Spleen (tissue), 11 donors: ENCODE data around the gene ZNF672. TPM values are rescaled to one million over a fixed set of nuclear protein-coding genes. Genes with fewer than 3 reads are reported as not detected.

ENCODE experiments used
- DNase-seq: peaks from one replicate; pipeline ENCODE4 v3.0.0-alpha.2; 2020
- H3K27ac ChIP-seq, 8 donors: fragments of 200-600 bp; sonication (generic) in 7 of 8; 1 replicate in 4 of 8; 2 replicates in 4 of 8; pipeline versions ENCODE4 v1.5.0 to v1.8.0; 2016 to 2021; ENCODE audit warnings: inconsistent platforms in 4 of 8, mild to moderate bottlenecking in 4 of 8, moderate library complexity in 1 of 8
- H3K27me3 ChIP-seq, 7 donors: fragments of 200-600 bp; sonication (generic) in 6 of 7; replicated peaks in 1 of 7; 1 replicate in 4 of 7; 2 replicates in 3 of 7; pipeline versions ENCODE4 v1.5.0 to v1.8.0; 2016 to 2021; ENCODE audit warnings: inconsistent platforms in 3 of 7, mild to moderate bottlenecking in 1 of 7
- H3K36me3 ChIP-seq, 6 donors: fragments of 200-600 bp; sonication (generic) in 5 of 6; 1 replicate in 4 of 6; 2 replicates in 2 of 6; pipeline versions ENCODE4 v1.5.0 to v1.8.0; 2016 to 2021; ENCODE audit warnings: inconsistent platforms in 2 of 6
- H3K4me1 ChIP-seq, 6 donors: fragments of 200-600 bp; sonication (generic) in 5 of 6; 1 replicate in 3 of 6; 2 replicates in 3 of 6; pipeline versions ENCODE4 v1.5.0 to v1.8.0; 2016 to 2021; ENCODE audit warnings: inconsistent platforms in 3 of 6
- H3K4me3 ChIP-seq, 8 donors: fragments of 200-600 bp; sonication (generic) in 7 of 8; 1 replicate in 4 of 8; 2 replicates in 4 of 8; pipeline versions ENCODE4 v1.5.0 to v1.8.0; 2016 to 2021; ENCODE audit warnings: inconsistent platforms in 4 of 8, mild to moderate bottlenecking in 4 of 8, moderate library complexity in 2 of 8
- H3K9me3 ChIP-seq, 8 donors: fragments of 200-600 bp; sonication (generic) in 7 of 8; 1 replicate in 4 of 8; 2 replicates in 4 of 8; pipeline versions ENCODE4 v1.5.0 to v1.8.0; 2016 to 2021; ENCODE audit warnings: inconsistent platforms in 4 of 8
- POLR2A ChIP-seq, 3 donors: fragments of 450-650 bp; IDR thresholded peaks; one replicate each; pipeline ENCODE4 v1.5.1; 2017; ENCODE audit warnings: antibody characterized with exemption in 3 of 3, mild to moderate bottlenecking in 1 of 3
- POLR2AphosphoS5 ChIP-seq, 3 donors: sonication (generic); formaldehyde crosslinking; IDR thresholded peaks; one replicate each; pipeline ENCODE4 v1.5.1; 2017; ENCODE audit warnings: antibody characterized with exemption in 3 of 3
- WGBS, 5 donors: extraction: QIAGEN DNeasy Blood & Tissue Kit in 3 of 5; methylation state at CpG; one replicate each; pipeline versions ENCODE4 v1.1.5 to v1.1.7; 2013 to 2018; 5-methylcytosine and 5-hydroxymethylcytosine counted together
- intact Hi-C: fragments of 100-400 bp; cut with DNase I; formaldehyde crosslinking; loops from one replicate; pipeline ENCODE4 v1.15.0; 2023; ENCODE audit warnings: low total_unique reads
- polyA plus RNA-seq, 3 donors: library from polyadenylated mRNA; stranded (reverse); fragments of 200-250 nt; gene quantifications; one replicate each; pipeline ENCODE4 v1.2.1, GENCODE V29; 2013
- total RNA-seq, 7 donors: library from RNA; depleted of rRNA in 3 of 7; stranded (reverse); fragments of >200 nt in 3 of 7; fragmentation: NEBNext Ultra II Directional in 4 of 7; extraction: Animal tissue kit (Norgen Biotek cat#: 25700) in 4 of 7; gene quantifications; one replicate each; pipeline versions ENCODE4 v1.1.0 to v1.2.1, GENCODE V29; 2016 to 2021
- TF ChIP-seq, protein P1 (sequence below), 11 experiments: fragments of 200-600 bp in 7 of 11; fragments of 450-650 bp in 4 of 11; sonication (generic) in 4 of 11; IDR thresholded peaks in 8 of 11; conservative IDR thresholded peaks in 3 of 11; 1 replicate in 7 of 11; 2 replicates in 4 of 11; pipeline versions ENCODE4 v1.4.0 to v1.8.0; 2016 to 2021; ENCODE audit warnings: antibody characterized with exemption in 11 of 11, inconsistent platforms in 4 of 11, mild to moderate bottlenecking in 1 of 11
- donor health status: healthy with polysubstance abuse.
- donor health status: DM: no; HTN: no; CAD: no; lungs with moderate emphysema.
- donor health status: DM: no; HTN: no; CAD: no.
- donor health status: Bipolar disorder and iron deficiency.
- donor health status: healthy.
- donor health status: DM: no; HTN: no; CAD: no.
- donor health status: DM: yes; HTN: yes; CAD: no.

The ZNF672 gene
- total and polyA plus RNA-seq, 10 donors, result 13.2 to 43.1 (median 36.1) TPM

DNA sequence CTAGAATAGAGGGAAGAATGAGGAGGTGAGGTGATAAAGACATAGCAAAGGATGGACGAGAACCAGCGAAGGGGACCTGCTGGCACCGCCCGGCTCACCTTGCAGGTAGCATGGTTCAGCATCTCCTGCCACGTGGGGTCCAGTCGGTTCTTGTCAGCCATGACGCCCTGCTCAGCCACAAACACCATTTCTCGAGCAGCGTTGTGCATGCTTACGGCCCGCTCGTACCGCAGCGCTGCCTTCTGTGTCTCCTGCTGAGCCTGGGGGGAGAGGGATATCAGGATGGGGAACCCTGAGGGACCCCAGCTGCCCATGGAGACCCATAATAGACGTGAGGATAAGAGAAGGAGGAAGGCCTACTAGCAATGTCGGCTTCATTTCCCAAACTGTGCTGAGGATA lies 23.7 kb upstream of the ZNF672 start:
- intact Hi-C loops, result no loop called here
- Histone ChIP-seq H3K27me3 (no peaks in the 10 kb centered on the region), H3K9me3 (no peaks in the 10 kb centered on the region), H3K4me3 (no peak overlapping the region), H3K36me3 (peaks cover 7 to 84% (median 59%) of the 10 kb centered on the region in 6 donors), H3K4me1 (peaks cover 15 to 80% (median 50%) of the 10 kb centered on the region in 6 donors), H3K27ac (no peak overlapping the region)
- DNase-seq, result peak; percentile 71
- peak in 2 of 3 donors; percentile 18 to 49 for TF ChIP-seq POLR2AphosphoS5 (IDR thresholded peaks at IDR 0.05)
- no peak for TF ChIP-seq POLR2A (IDR thresholded peaks at IDR 0.05)
- TF ChIP-seq, protein P1, sequence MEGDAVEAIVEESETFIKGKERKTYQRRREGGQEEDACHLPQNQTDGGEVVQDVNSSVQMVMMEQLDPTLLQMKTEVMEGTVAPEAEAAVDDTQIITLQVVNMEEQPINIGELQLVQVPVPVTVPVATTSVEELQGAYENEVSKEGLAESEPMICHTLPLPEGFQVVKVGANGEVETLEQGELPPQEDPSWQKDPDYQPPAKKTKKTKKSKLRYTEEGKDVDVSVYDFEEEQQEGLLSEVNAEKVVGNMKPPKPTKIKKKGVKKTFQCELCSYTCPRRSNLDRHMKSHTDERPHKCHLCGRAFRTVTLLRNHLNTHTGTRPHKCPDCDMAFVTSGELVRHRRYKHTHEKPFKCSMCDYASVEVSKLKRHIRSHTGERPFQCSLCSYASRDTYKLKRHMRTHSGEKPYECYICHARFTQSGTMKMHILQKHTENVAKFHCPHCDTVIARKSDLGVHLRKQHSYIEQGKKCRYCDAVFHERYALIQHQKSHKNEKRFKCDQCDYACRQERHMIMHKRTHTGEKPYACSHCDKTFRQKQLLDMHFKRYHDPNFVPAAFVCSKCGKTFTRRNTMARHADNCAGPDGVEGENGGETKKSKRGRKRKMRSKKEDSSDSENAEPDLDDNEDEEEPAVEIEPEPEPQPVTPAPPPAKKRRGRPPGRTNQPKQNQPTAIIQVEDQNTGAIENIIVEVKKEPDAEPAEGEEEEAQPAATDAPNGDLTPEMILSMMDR (IDR thresholded peaks at IDR 0.05 in 8 of 11, conservative IDR thresholded peaks at IDR 0.05 in 3 of 11), result no peak
- WGBS, 5 donors, result 90 to 96% (median 94%) methylated on average over 16 of the region's 16 CpGs

DNA sequence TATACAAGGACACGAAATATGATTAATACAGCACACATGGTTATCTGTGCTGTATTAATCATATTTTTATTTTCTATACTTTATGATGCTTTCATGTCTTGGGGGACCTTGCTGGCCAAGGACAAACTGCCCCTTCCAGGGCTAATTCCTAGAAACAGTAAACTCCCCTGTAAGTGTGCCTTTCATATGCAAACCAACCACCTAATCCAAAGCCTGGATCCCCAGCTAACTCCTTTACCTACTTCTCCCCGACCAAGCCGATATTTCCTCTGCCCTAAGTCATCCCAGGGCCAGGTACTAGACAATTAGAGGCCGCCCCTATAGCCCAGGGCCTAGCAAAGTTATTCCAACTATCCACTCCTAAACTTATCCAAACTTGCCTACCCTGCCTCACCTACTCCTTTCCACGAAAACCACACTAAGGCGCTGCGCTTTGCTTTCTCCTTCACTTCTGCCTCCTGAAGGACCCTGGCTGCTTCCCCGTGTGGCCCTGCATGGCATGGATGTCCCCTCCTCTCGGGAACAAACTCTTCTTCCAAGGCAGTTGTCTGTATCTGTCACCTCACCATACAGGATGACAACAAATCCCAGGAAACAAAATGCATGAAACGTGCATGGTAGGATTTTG lies 22.5 kb upstream of the ZNF672 start:
- WGBS, 5 donors, result 91 to 94% (median 93%) methylated on average over 10 of the region's 10 CpGs

DNA sequence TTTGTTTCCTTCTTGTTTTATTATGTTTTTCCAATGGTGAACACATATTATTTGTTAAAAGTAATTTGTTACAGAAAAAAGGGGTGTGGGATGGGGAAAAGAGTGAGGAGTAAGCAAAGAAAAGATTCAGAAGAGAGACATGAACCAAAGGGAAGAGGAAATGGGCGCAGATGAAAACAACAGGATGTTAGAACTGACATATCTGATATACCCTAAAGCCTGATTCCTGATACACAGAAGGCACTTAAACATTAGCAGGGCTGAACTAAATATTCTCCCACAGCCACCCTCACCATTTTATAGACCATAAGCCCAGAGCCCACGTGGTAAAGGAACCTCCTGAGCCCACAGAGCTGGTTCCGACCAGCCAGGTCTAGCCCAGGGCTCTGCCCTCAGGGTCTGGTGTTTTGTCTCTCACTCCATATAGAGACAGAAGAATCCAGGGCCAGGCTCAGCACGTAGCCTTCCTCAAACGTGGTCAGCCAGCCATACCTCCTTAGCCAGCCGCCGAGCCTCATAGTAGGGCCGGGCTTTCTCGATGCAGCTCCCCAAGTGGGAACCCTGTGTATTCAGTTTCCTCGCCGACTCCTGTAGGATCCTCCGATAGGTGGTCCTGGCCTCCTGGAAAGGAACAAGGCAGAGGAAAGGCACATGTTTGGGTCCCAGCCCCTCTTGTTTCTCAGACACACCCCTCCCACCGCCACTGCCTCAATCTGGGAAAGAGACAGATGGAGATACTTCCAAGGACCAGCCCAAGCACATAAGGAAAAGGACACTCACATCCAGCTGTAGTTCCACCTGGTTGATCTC lies 21.8 kb upstream of the ZNF672 start:
- TF ChIP-seq, protein P1 (IDR thresholded peaks at IDR 0.05 in 8 of 11, conservative IDR thresholded peaks at IDR 0.05 in 3 of 11), result no peak
- TF ChIP-seq POLR2A (IDR thresholded peaks at IDR 0.05) (no peak), POLR2AphosphoS5 (IDR thresholded peaks at IDR 0.05) (no peak)
- H3K36me3 ChIP-seq, result peaks cover 7 to 91% (median 65%) of the 10 kb centered on the region in 6 donors
- peak overlapping the region in 1 of 8 donors; percentile 19 for H3K4me3 ChIP-seq
- peaks cover 15 to 81% (median 57%) of the 10 kb centered on the region in 6 donors for H3K4me1 ChIP-seq
- 80 to 91% (median 88%) methylated on average over 13 of the region's 13 CpGs for WGBS, 5 donors
- peak overlapping the region in 7 of 8 donors; percentile 41 to 90 (median 80) for H3K27ac ChIP-seq
- intact Hi-C loops, result no loop called here
- DNase-seq, result peak; percentile 76
- no peaks in the 10 kb centered on the region for H3K27me3 ChIP-seq
- no peaks in the 10 kb centered on the region for H3K9me3 ChIP-seq

More for the DNA sequence above, 22.5 kb upstream of the ZNF672 start:
- no peaks in the 10 kb centered on the region for H3K27me3 ChIP-seq
- peak; percentile 41 for DNase-seq
- H3K4me3 ChIP-seq, result no peak overlapping the region
- H3K27ac ChIP-seq, result peak overlapping the region in 6 of 8 donors; percentile 41 to 90 (median 82)
- peaks cover 7 to 91% (median 63%) of the 10 kb centered on the region in 6 donors for H3K36me3 ChIP-seq
- H3K4me1 ChIP-seq, result peaks cover 18 to 81% (median 57%) of the 10 kb centered on the region in 6 donors
- TF ChIP-seq POLR2A (IDR thresholded peaks at IDR 0.05) (no peak), POLR2AphosphoS5 (IDR thresholded peaks at IDR 0.05) (no peak)
- TF ChIP-seq, protein P1 (IDR thresholded peaks at IDR 0.05 in 8 of 11, conservative IDR thresholded peaks at IDR 0.05 in 3 of 11), result no peak
- intact Hi-C loops, result no loop called here
- no peaks in the 10 kb centered on the region for H3K9me3 ChIP-seq

DNA sequence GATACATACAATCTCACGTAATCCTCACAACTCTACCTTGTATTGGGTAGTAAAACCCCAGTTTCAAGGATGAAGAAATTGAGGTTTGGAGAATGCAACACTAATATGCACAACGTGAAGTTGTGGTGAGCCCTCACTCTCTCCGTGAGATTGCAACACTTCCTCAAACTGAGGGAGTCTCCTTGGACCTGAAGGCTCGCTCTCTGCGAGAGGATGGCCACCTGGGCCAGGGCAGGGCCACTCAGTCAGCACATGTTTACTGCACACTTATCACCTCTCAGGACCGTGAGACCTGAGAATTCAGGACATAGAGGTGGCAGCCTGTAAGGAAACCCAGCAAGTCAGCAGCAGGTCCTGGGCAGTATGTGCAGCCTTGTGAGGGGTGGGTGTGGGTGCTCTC lies 21.0 kb upstream of the ZNF672 start:
- intact Hi-C loops, result no loop called here
- no peaks in the 10 kb centered on the region for H3K9me3 ChIP-seq

More for the DNA sequence above, 21.0 kb upstream of the ZNF672 start:
- peaks cover 17 to 81% (median 62%) of the 10 kb centered on the region in 6 donors for H3K4me1 ChIP-seq
- H3K27me3 ChIP-seq, result no peaks in the 10 kb centered on the region
- TF ChIP-seq POLR2A (IDR thresholded peaks at IDR 0.05), result no peak
- peak in 1 of 3 donors; percentile 78 for TF ChIP-seq POLR2AphosphoS5 (IDR thresholded peaks at IDR 0.05)
- H3K36me3 ChIP-seq, result peaks cover 7 to 91% (median 59%) of the 10 kb centered on the region in 6 donors
- H3K4me3 ChIP-seq, result peak overlapping the region in 1 of 8 donors; percentile 19
- 19 to 46% (median 40%) methylated on average over 5 to 6 of the region's 6 CpGs for WGBS, 5 donors
- peak; percentile 83 for DNase-seq
- H3K27ac ChIP-seq, result peak overlapping the region in 7 of 8 donors; percentile 41 to 90 (median 80)
